HepG2 (cell line): ENCODE measurements around the gene DCUN1D3. TPM values are rescaled to one million over a fixed set of nuclear protein-coding genes. Genes with fewer than 3 reads are reported as not detected.

Experiments used
- ARID4A ChIP-seq: sonication (generic); formaldehyde crosslinking; IDR thresholded peaks from 2 replicates; pipeline ENCODE4 v1.5.0; 2020; ENCODE audit warnings: mild to moderate bottlenecking, missing genetic modification reagents, borderline replicate concordance
- EHMT2 ChIP-seq: fragments of 200-600 bp; sonication (generic); IDR thresholded peaks from 2 replicates; pipeline ENCODE4 v1.7.0; 2017; ENCODE audit warnings: antibody characterized with exemption, low read depth, low read length, borderline replicate concordance
- FOXM1 ChIP-seq: sonication (generic); formaldehyde crosslinking; IDR thresholded peaks from 2 replicates; pipeline ENCODE4 v1.5.0; 2020; ENCODE audit warnings: missing genetic modification reagents
- HMG20A ChIP-seq: IDR thresholded peaks from 2 replicates; pipeline ENCODE4 v1.6.1; 2016; ENCODE audit warnings: borderline replicate concordance
- HOXD1 ChIP-seq: sonication (generic); formaldehyde crosslinking; IDR thresholded peaks from 2 replicates; pipeline ENCODE4 v1.5.0; 2020; ENCODE audit warnings: missing genetic modification reagents
- NFKB2 ChIP-seq: sonication (generic); formaldehyde crosslinking; IDR thresholded peaks from 2 replicates; pipeline ENCODE4 v1.4.0; 2020; ENCODE audit warnings: missing genetic modification reagents, borderline replicate concordance
- RAD51 ChIP-seq: fragments of 450-650 bp; IDR thresholded peaks from 2 replicates; pipeline ENCODE4 v1.6.1; 2016; ENCODE audit warnings: borderline replicate concordance
- RXRA ChIP-seq: sonication (generic); formaldehyde crosslinking; IDR thresholded peaks from 2 replicates; pipeline ENCODE4 v1.5.1; 2020; ENCODE audit warnings: missing genetic modification reagents
- SMYD3 ChIP-seq: sonication (generic); formaldehyde crosslinking; IDR thresholded peaks from 2 replicates; pipeline ENCODE4 v1.8.1; 2023; ENCODE audit warnings: mild to moderate bottlenecking, missing genetic modification reagents
- SP2 ChIP-seq: sonication (generic); formaldehyde crosslinking; IDR thresholded peaks from 2 replicates; pipeline ENCODE4 v1.5.1; 2020; ENCODE audit warnings: mild to moderate bottlenecking, missing genetic modification reagents
- SP4 ChIP-seq: sonication (generic); formaldehyde crosslinking; IDR thresholded peaks from 2 replicates; pipeline ENCODE4 v1.8.1; 2023; ENCODE audit warnings: mild to moderate bottlenecking, missing genetic modification reagents
- YEATS4 ChIP-seq: sonication (generic); formaldehyde crosslinking; IDR thresholded peaks from 2 replicates; pipeline ENCODE4 v1.4.0; 2020; ENCODE audit warnings: missing genetic modification reagents, borderline replicate concordance
- ZBTB37 ChIP-seq: sonication (generic); formaldehyde crosslinking; IDR thresholded peaks from 2 replicates; pipeline ENCODE4 v1.4.0; 2020; ENCODE audit warnings: mild to moderate bottlenecking, missing genetic modification reagents
- ZNF367 ChIP-seq: sonication (generic); formaldehyde crosslinking; IDR thresholded peaks from 2 replicates; pipeline ENCODE4 v1.4.0; 2020; ENCODE audit warnings: missing genetic modification reagents, borderline replicate concordance
- ZNF431 ChIP-seq: sonication (generic); formaldehyde crosslinking; IDR thresholded peaks from 2 replicates; pipeline ENCODE4 v1.9.0; 2022; ENCODE audit warnings: missing genetic modification reagents, low read depth, mild to moderate bottlenecking, borderline replicate concordance
- ZNF503 ChIP-seq: sonication (generic); formaldehyde crosslinking; IDR thresholded peaks from 2 replicates; pipeline ENCODE4 v1.4.0; 2020; ENCODE audit warnings: missing genetic modification reagents
- ZNF546 ChIP-seq: sonication (generic); formaldehyde crosslinking; conservative IDR thresholded peaks from 2 replicates; pipeline ENCODE4 v1.8.1; 2023; ENCODE audit warnings: mild to moderate bottlenecking, missing genetic modification reagents
- ZNF572 ChIP-seq: sonication (generic); formaldehyde crosslinking; IDR thresholded peaks from 2 replicates; pipeline ENCODE4 v1.5.1; 2020; ENCODE audit warnings: mild to moderate bottlenecking, missing genetic modification reagents
- ZNF629 ChIP-seq: sonication (generic); formaldehyde crosslinking; conservative IDR thresholded peaks from 2 replicates; pipeline ENCODE4 v1.5.0; 2020; ENCODE audit warnings: missing genetic modification reagents
- ZNF670 ChIP-seq: sonication (generic); formaldehyde crosslinking; IDR thresholded peaks from 2 replicates; pipeline ENCODE4 v1.8.0; 2022; ENCODE audit warnings: mild to moderate bottlenecking, missing genetic modification reagents, borderline replicate concordance
- ZNF678 ChIP-seq: sonication (generic); formaldehyde crosslinking; IDR thresholded peaks from 2 replicates; pipeline ENCODE4 v1.4.0; 2020; ENCODE audit warnings: mild to moderate bottlenecking, missing genetic modification reagents
- polyA plus RNA-seq, 8 experiments: library from polyadenylated mRNA; depleted of rRNA in 3 of 8; stranded (reverse) in 7 of 8; unstranded in 1 of 8; fragments of >200 nt; fragmentation: Illumina TruSeq in 4 of 8; extraction: Trizol in 4 of 8; gene quantifications; 2 replicates each; pipeline versions ENCODE4 v1.2.1 to v1.2.3, GENCODE V29; 2011 to 2016; ENCODE audit warnings: low read depth in 4 of 8, missing spikeins in 1 of 8, mixed read lengths in 1 of 8; ENCODE audit not compliant: insufficient read depth in 1 of 8
- total RNA-seq, 5 experiments: library from RNA; depleted of rRNA; stranded (reverse); fragments of >200 nt; fragmentation: Illumina TruSeq; extraction: Trizol; gene quantifications; 2 replicates each; pipeline ENCODE4 v1.2.3, GENCODE V29; 2016; ENCODE audit warnings: low read depth in 1 of 5
- TF ChIP-seq, protein P1 (sequence below): sonication (generic); formaldehyde crosslinking; IDR thresholded peaks from 2 replicates; pipeline ENCODE4 v1.5.0; 2020; ENCODE audit warnings: missing genetic modification reagents, mild to moderate bottlenecking, borderline replicate concordance

Gene DCUN1D3
- total and polyA plus RNA-seq, 2 of the 13 experiments (the other 11 are each of a cell fraction or from before 2014, with no cell fraction given), result 5.0 to 19.3 TPM

- TF ChIP-seq ZNF678, result 0 out of 2 replicates have a peak, but pooled peaks have one; percentile 6
- TF ChIP-seq ZNF546 (CRISPR knock-in tag), result 0 out of 2 replicates have a peak, but pooled peaks have one; percentile 79
- 0 out of 2 replicates have a peak, but pooled peaks have one; percentile 9 for TF ChIP-seq ZNF503
- peak; percentile 19; the same call in 1 of the 2 replicates for TF ChIP-seq ZNF367
- TF ChIP-seq ZNF629 (CRISPR knock-in tag), result 0 out of 2 replicates have a peak, but pooled peaks have one; percentile 18
- TF ChIP-seq YEATS4 (CRISPR knock-in tag), result peak; percentile 25; the same call in 1 of the 2 replicates
- no peak for TF ChIP-seq ZNF670 (CRISPR knock-in tag)
- TF ChIP-seq ARID4A (CRISPR knock-in tag), result peak; percentile 5; the same call in 1 of the 2 replicates
- TF ChIP-seq ZNF431 (CRISPR knock-in tag), result no peak
- TF ChIP-seq SP2 (CRISPR knock-in tag), result no peak
- peak; percentile 14; the same call in 1 of the 2 replicates for TF ChIP-seq HOXD1
- no peak for TF ChIP-seq RAD51
- no peak for TF ChIP-seq ZBTB37 (CRISPR knock-in tag)
- TF ChIP-seq NFKB2 (CRISPR knock-in tag), result 0 out of 2 replicates have a peak, but pooled peaks have one; percentile 8
- TF ChIP-seq RXRA (CRISPR knock-in tag), result no peak
- peak; percentile 12; the same call in 1 of the 2 replicates for TF ChIP-seq SMYD3 (CRISPR knock-in tag)
- 0 out of 2 replicates have a peak, but pooled peaks have one; percentile 63 for TF ChIP-seq FOXM1 (CRISPR knock-in tag)
- 0 out of 2 replicates have a peak, but pooled peaks have one; percentile 29 for TF ChIP-seq ZNF572 (CRISPR knock-in tag)
- TF ChIP-seq, protein P1, sequence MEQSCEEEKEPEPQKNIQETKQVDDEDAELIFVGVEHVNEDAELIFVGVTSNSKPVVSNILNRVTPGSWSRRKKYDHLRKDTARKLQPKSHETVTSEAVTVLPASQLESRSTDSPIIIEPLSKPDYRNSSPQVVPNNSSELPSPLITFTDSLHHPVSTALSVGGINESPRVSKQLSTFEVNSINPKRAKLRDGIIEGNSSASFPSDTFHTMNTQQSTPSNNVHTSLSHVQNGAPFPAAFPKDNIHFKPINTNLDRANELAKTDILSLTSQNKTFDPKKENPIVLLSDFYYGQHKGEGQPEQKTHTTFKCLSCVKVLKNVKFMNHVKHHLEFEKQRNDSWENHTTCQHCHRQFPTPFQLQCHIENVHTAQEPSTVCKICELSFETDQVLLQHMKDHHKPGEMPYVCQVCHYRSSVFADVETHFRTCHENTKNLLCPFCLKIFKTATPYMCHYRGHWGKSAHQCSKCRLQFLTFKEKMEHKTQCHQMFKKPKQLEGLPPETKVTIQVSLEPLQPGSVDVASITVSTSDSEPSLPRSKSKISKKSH (CRISPR knock-in tag), result peak; percentile 18; the same call in 1 of the 2 replicates
- TF ChIP-seq SP4, result 0 out of 2 replicates have a peak, but pooled peaks have one; percentile 10
- no peak for TF ChIP-seq EHMT2
- TF ChIP-seq HMG20A (CRISPR knock-in tag), result no peak
These were observed 894 bp upstream of the DCUN1D3 start (continued) for GRCh38 chr16:20901068-20901435.
